CD14-positive monocyte (primary cell): ENCODE measurements around the gene TMEM120B. TPM values are rescaled to one million over a fixed set of nuclear protein-coding genes. Genes with fewer than 3 reads are reported as not detected.

ENCODE experiments used
- DNase-seq, 3 donors: peaks; one replicate each; pipeline ENCODE4 v3.0.0-alpha.2; 2011 to 2022
- H2AFZ ChIP-seq: 2 replicates; pipeline ENCODE4 v1.6.0; 2012; ENCODE audit warnings: mild to moderate bottlenecking, low read depth, low read length, inconsistent platforms; ENCODE audit not compliant: insufficient read depth, poor library complexity, severe bottlenecking
- H3K27ac ChIP-seq, 2 donors: 1 replicate in 1 of 2; 2 replicates in 1 of 2; pipeline ENCODE4 v1.5.1; 2012 to 2013; ENCODE audit warnings: low read length in 2 of 2, control low read depth in 1 of 2, inconsistent platforms in 1 of 2, low read depth in 1 of 2, mild to moderate bottlenecking in 1 of 2
- H3K27me3 ChIP-seq, 2 donors: one replicate each; pipeline versions ENCODE4 v1.6.0 to v1.6.1; 2011 to 2013; ENCODE audit warnings: low read length in 2 of 2; ENCODE audit not compliant: control insufficient read depth in 2 of 2, insufficient read depth in 2 of 2
- H3K36me3 ChIP-seq, 2 donors: replicated peaks in 1 of 2; 1 replicate in 1 of 2; 2 replicates in 1 of 2; pipeline versions ENCODE4 v1.5.1 to v1.6.1; 2012 to 2013; ENCODE audit warnings: low read length in 2 of 2, control low read depth in 1 of 2, inconsistent platforms in 1 of 2, mild to moderate bottlenecking in 1 of 2; ENCODE audit not compliant: insufficient read depth in 2 of 2, control insufficient read depth in 1 of 2
- H3K4me1 ChIP-seq, 2 donors: 1 replicate in 1 of 2; 2 replicates in 1 of 2; pipeline versions ENCODE4 v1.5.1 to v1.6.1; 2012 to 2013; ENCODE audit warnings: low read length in 2 of 2, control low read depth in 1 of 2, inconsistent platforms in 1 of 2, mild to moderate bottlenecking in 1 of 2, moderate library complexity in 1 of 2; ENCODE audit not compliant: insufficient read depth in 2 of 2, control insufficient read depth in 1 of 2
- H3K4me2 ChIP-seq: replicated peaks from 2 replicates; pipeline ENCODE3; 2012; ENCODE audit warnings: low read length, moderate library complexity, mild to moderate bottlenecking; ENCODE audit not compliant: poor library complexity, severe bottlenecking; ENCODE audit errors: extremely low read depth
- H3K4me3 ChIP-seq, 3 experiments: fragments of 200-600 bp in 1 of 3; sonication (generic) in 1 of 3; replicated peaks in 1 of 3; 1 replicate in 2 of 3; 2 replicates in 1 of 3; pipeline ENCODE4 v1.5.1; 2011 to 2013; ENCODE audit warnings: low read length in 3 of 3, mild to moderate bottlenecking in 3 of 3, control low read depth in 2 of 3, low read depth in 2 of 3, inconsistent platforms in 1 of 3, moderate library complexity in 1 of 3
- H3K79me2 ChIP-seq: 2 replicates; pipeline ENCODE4 v1.6.0; 2012; ENCODE audit warnings: mild to moderate bottlenecking, control low read depth, inconsistent platforms, low read length, moderate library complexity; ENCODE audit not compliant: insufficient read depth
- H3K9ac ChIP-seq: 2 replicates; pipeline ENCODE4 v1.6.0; 2017; ENCODE audit warnings: low read length, mild to moderate bottlenecking; ENCODE audit not compliant: insufficient read depth, poor library complexity, severe bottlenecking
- H3K9me3 ChIP-seq, 2 donors: replicated peaks in 1 of 2; 1 replicate in 1 of 2; 2 replicates in 1 of 2; pipeline versions ENCODE4 v1.5.1 to v1.6.1; 2012 to 2013; ENCODE audit warnings: low read length in 2 of 2, control low read depth in 1 of 2; ENCODE audit not compliant: control insufficient read depth in 1 of 2, insufficient read depth in 1 of 2
- H4K20me1 ChIP-seq: 2 replicates; pipeline ENCODE4 v1.6.0; 2012; ENCODE audit warnings: mild to moderate bottlenecking, low read length, control low read depth, moderate library complexity; ENCODE audit not compliant: insufficient read depth
- H3K27ac Mint-ChIP-seq, 7 donors: one replicate each; pipeline ENCODE4 v1.8.0; 2020; ENCODE audit warnings: mild to moderate bottlenecking in 7 of 7, mixed read lengths in 7 of 7, moderate library complexity in 6 of 7, inconsistent platforms in 2 of 7
- H3K27me3 Mint-ChIP-seq, 3 donors: one replicate each; pipeline ENCODE4 v1.8.0; 2021 to 2022; ENCODE audit warnings: low read depth in 3 of 3, mild to moderate bottlenecking in 3 of 3, mixed read lengths in 3 of 3, moderate library complexity in 3 of 3, inconsistent platforms in 1 of 3
- H3K36me3 Mint-ChIP-seq, 2 donors: one replicate each; pipeline ENCODE4 v1.8.0; 2020; ENCODE audit warnings: mixed read lengths in 2 of 2, inconsistent platforms in 1 of 2, mild to moderate bottlenecking in 1 of 2
- H3K4me1 Mint-ChIP-seq: one replicate; pipeline ENCODE4 v1.8.0; 2020; ENCODE audit warnings: mild to moderate bottlenecking, mixed read lengths
- H3K4me3 Mint-ChIP-seq, 2 donors: one replicate each; pipeline ENCODE4 v1.8.0; 2020; ENCODE audit warnings: mild to moderate bottlenecking in 2 of 2, mixed read lengths in 2 of 2, moderate library complexity in 1 of 2
- H3K9me3 Mint-ChIP-seq, 7 donors: one replicate each; pipeline ENCODE4 v1.8.0; 2020 to 2022; ENCODE audit warnings: mixed read lengths in 7 of 7, mild to moderate bottlenecking in 6 of 7, moderate library complexity in 6 of 7, inconsistent platforms in 2 of 7
- WGBS: methylation state at CpG from one replicate; pipeline ENCODE4 v1.1.5; 2013; ENCODE audit warnings: missing lambda C conversion rate; ENCODE audit not compliant: insufficient coverage; 5-methylcytosine and 5-hydroxymethylcytosine counted together
- intact Hi-C, 2 donors: fragments of 100-400 bp; cut with micrococcal nuclease; formaldehyde crosslinking; loops; one replicate each; pipeline versions ENCODE4 v1.15.0 to v1.15.1; 2023
- polyA plus RNA-seq, 3 donors: library from polyadenylated mRNA; depleted of rRNA in 1 of 3; unstranded in 2 of 3; stranded (reverse) in 1 of 3; fragments of 300-500 nt in 2 of 3; fragments of >200 nt in 1 of 3; fragmentation: Illumina TruSeq in 2 of 3; gene quantifications; 1 replicate in 2 of 3; 2 replicates in 1 of 3; pipeline ENCODE4 v1.2.3, GENCODE V29; 2012 to 2021
- TF ChIP-seq, protein P1 (sequence below): fragments of 200-600 bp; IDR thresholded peaks from one replicate; pipeline ENCODE4 v1.8.0; 2022; ENCODE audit warnings: antibody characterized with exemption, mild to moderate bottlenecking

Gene TMEM120B
- polyA plus RNA-seq, 3 donors: 0.65 to 2.4 (median 1.1) TPM

DNA sequence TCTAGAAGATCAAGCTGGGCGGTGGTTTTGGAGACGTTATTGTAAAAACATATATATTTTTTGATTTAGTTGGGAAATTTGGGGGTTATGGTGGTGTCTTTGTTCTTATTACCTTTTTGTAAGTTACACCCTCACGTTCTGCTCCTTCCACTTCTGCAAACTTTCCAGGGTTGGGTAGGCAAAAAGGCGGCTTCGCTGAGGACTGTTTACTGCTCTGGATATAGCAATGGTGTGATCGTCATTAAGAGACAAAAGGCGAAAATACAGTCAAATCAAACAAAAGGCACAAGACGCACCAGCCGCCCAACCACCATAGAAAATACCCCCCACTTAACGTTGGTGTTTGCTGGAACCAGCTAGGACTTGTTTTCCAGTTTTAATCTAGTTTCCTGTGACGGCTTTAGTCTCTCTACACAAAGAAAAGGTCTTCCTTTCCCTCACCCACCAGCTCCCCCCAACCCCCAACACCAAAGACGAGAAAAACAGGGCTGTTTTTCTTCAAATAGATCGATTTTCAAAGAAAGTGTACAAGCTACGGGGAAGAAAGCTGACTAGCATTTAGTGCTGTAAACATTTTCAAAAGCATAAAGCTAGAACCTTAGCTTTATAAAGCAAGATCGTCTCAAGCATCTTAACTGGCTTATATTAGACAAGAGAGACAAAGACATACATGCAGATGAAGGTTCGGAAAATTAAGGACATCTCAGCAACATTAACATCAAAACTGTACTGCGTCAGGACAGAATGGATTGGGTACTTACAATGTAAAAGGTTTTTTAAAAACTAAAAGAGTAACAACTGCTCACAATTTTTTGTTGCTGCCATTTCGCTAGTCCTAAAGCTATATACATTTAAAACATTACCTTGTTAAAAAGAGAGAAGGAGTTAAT is 89.3 kb downstream of the TMEM120B start:
- peak overlapping the region; percentile 86 to 100 (median 89) for H3K4me3 ChIP-seq
- peak overlapping the region; percentile 95 for H3K9ac ChIP-seq
- H2AFZ ChIP-seq: peak overlapping the region; percentile 53
- H3K4me1 ChIP-seq: peaks cover 39 to 61% of the 10 kb centered on the region in 2 donors
- no peaks in the 10 kb centered on the region for H3K27me3 ChIP-seq
- H3K4me2 ChIP-seq: peak overlapping the region; percentile 100
- H3K9me3 ChIP-seq: no peaks in the 10 kb centered on the region
- peaks cover 82% of the 10 kb centered on the region for H3K79me2 ChIP-seq
- Mint-ChIP-seq H3K27me3 (peaks cover 0 to 4% (median 2%) of the 10 kb centered on the region in 3 donors), H3K27ac (peak overlapping the region; percentile 95 to 100 (median 100)), H3K4me3 (peak overlapping the region; percentile 94 to 98), H3K4me1 (peaks cover 38% of the 10 kb centered on the region), H3K9me3 (peaks cover 0 to 3% (median 0%) of the 10 kb centered on the region in 7 donors), H3K36me3 (peaks cover 17 to 24% of the 10 kb centered on the region in 2 donors)
- peaks cover 16 to 20% of the 10 kb centered on the region in 2 donors for H3K36me3 ChIP-seq
- TF ChIP-seq, protein P1, sequence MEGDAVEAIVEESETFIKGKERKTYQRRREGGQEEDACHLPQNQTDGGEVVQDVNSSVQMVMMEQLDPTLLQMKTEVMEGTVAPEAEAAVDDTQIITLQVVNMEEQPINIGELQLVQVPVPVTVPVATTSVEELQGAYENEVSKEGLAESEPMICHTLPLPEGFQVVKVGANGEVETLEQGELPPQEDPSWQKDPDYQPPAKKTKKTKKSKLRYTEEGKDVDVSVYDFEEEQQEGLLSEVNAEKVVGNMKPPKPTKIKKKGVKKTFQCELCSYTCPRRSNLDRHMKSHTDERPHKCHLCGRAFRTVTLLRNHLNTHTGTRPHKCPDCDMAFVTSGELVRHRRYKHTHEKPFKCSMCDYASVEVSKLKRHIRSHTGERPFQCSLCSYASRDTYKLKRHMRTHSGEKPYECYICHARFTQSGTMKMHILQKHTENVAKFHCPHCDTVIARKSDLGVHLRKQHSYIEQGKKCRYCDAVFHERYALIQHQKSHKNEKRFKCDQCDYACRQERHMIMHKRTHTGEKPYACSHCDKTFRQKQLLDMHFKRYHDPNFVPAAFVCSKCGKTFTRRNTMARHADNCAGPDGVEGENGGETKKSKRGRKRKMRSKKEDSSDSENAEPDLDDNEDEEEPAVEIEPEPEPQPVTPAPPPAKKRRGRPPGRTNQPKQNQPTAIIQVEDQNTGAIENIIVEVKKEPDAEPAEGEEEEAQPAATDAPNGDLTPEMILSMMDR: no peak
- intact Hi-C loops: no loop called here
- H3K27ac ChIP-seq: peak overlapping the region; percentile 95 to 96
- WGBS: 0% methylated on average over 4 of the region's 18 CpGs
- H4K20me1 ChIP-seq: peaks cover 56% of the 10 kb centered on the region
- DNase-seq: no peak

DNA sequence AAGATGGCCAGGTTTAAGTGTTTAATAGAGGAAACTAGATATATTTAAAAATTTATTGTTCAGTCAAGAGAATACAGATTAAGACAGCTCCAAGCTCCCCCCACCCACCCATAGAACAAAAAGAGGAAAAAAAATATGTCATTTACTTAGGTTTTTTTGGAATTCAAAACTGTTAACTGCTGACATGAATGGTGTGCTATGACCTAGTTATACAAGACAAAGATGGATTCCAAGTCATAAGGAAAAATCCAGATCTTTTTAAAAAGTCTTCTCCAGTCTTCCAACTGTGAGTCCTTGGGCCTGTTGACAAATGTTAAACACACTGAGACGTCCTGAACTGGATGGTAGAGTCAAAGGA is 89.9 kb downstream of the TMEM120B start:
- Histone ChIP-seq H2AFZ (peak overlapping the region; percentile 85), H3K4me1 (peaks cover 39 to 61% of the 10 kb centered on the region in 2 donors), H3K4me2 (peak overlapping the region; percentile 100), H3K27me3 (no peaks in the 10 kb centered on the region), H3K9ac (peak overlapping the region; percentile 95), H4K20me1 (peaks cover 56% of the 10 kb centered on the region), H3K36me3 (peaks cover 14 to 26% of the 10 kb centered on the region in 2 donors), H3K4me3 (peak overlapping the region; percentile 86 to 100 (median 89)), H3K27ac (peak overlapping the region; percentile 93 to 95), H3K79me2 (peaks cover 82% of the 10 kb centered on the region), H3K9me3 (no peaks in the 10 kb centered on the region)
- TF ChIP-seq, protein P1: no peak
- no CpG with 5 or more reads among the region's 1 CpG for WGBS
- Mint-ChIP-seq H3K27ac (peak overlapping the region; percentile 99 to 100 (median 100)), H3K36me3 (peaks cover 15 to 25% of the 10 kb centered on the region in 2 donors), H3K27me3 (peaks cover 0 to 4% (median 3%) of the 10 kb centered on the region in 3 donors), H3K4me1 (peaks cover 40% of the 10 kb centered on the region), H3K4me3 (peak overlapping the region; percentile 94 to 98), H3K9me3 (peaks cover 0 to 1% (median 0%) of the 10 kb centered on the region in 7 donors)
- intact Hi-C loops: no loop called here
- DNase-seq: no peak
